Progenitor cell of endocrine pancreas (in vitro differentiated cells): ENCODE measurements around the gene RPS19BP1. TPM values are rescaled to one million over a fixed set of nuclear protein-coding genes. Genes with fewer than 3 reads are reported as not detected.

Source experiments
- DNase-seq: peaks from one replicate; pipeline ENCODE4 v3.0.0; 2021; ENCODE audit warnings: low spot score; ENCODE audit not compliant: unreplicated experiment
- H3K27ac Mint-ChIP-seq: 2 replicates; pipeline ENCODE4 v1.8.0; 2021; ENCODE audit warnings: mild to moderate bottlenecking, moderate library complexity, mixed read lengths
- H3K27me3 Mint-ChIP-seq: 2 replicates; pipeline ENCODE4 v1.8.0; 2021; ENCODE audit warnings: mixed read lengths
- H3K36me3 Mint-ChIP-seq: 2 replicates; pipeline ENCODE4 v1.8.0; 2022; ENCODE audit warnings: mixed read lengths; ENCODE audit not compliant: insufficient read depth
- H3K4me1 Mint-ChIP-seq: 2 replicates; pipeline ENCODE4 v1.8.0; 2021; ENCODE audit warnings: low read depth, mixed read lengths
- H3K4me3 Mint-ChIP-seq: 2 replicates; pipeline ENCODE4 v1.8.0; 2021; ENCODE audit warnings: low read depth, mild to moderate bottlenecking, moderate library complexity, mixed read lengths
- H3K9me3 Mint-ChIP-seq: 2 replicates; pipeline ENCODE4 v1.8.0; 2021; ENCODE audit warnings: low read depth, mixed read lengths
- total RNA-seq: library from RNA; stranded (reverse); gene quantifications from 2 replicates; pipeline ENCODE4 v1.2.1, GENCODE V29; 2021
- TF ChIP-seq, protein P1 (sequence below): fragments of 200-600 bp; sonication (generic); IDR thresholded peaks from one replicate; pipeline ENCODE4 v1.5.0; 2021; ENCODE audit warnings: antibody characterized with exemption, mild to moderate bottlenecking; ENCODE audit not compliant: unreplicated experiment

Gene RPS19BP1
- total RNA-seq, 1 donor from 2014 or later: 48.2 TPM

DNA sequence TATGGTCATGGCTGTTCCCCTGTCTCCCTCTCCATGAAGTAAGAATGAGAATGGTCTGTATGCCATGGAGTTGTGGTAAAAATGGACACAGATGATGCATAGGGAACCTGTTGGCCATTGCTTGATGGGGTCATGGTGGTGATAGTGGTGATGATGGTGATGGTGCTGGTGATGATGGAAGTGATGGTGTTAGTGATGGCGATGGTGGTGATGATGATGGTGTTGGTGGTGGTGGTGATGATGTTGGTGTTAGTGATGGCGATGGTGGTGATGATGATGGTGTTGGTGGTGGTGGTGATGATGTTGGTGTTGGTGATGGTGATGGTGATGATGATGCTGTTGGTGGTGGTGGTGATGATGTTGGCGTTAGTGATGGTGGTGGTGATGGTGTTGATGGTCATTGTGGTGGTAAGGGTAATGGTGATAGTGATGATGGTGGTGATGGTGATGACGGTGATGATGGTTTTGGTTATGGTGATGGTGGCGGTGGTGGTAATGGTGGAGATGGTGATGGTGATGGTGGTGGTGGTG, 32.9 kb upstream of the RPS19BP1 start:
- H3K27me3 Mint-ChIP-seq: peaks cover 14% of the 10 kb centered on the region

DNA sequence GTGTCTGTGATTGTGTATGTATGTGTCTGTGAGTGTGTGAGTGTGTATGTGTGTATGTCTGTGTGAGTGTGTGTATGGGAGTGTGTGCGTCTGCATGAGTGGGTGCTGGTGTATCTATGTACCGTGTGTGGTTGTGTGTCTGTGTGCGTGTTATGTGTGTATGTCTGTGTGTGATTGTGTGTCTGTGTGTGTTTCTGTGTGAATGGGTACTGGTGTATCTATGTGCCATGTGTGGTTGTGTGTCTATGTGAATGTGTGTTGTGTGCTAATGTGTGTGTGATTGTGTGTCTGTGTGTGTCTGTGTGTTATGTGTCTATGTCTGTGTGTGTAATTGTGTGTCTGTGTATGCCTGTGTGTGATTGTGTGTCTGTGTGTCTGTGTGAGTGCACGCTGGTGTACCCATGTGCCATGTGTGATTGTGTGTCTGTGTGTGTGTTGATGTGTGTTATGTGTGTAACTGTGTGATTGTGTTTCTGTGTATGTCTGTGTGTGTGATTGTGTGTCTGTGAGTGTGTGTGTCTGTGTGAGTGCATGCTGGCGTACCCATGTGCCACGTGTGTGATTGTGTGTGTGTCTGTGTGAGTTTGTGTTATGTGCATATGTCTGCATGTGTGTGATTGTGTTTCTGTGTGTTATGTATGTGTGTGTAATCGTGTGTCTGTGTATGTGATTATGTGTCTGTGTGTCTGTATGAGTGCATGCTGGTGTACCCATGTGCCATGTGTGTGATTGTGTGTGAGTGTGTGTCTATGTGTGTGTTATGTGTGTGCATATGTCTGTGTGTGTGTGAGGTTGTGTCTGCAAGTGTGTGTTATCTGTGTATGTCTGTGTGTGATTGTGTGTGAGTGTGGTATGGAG, 31.3 kb upstream of the RPS19BP1 start:
- Mint-ChIP-seq H3K4me1 (peaks cover 4% of the 10 kb centered on the region), H3K27ac (no peak overlapping the region), H3K36me3 (no peaks in the 10 kb centered on the region), H3K4me3 (no peak overlapping the region), H3K9me3 (no peaks in the 10 kb centered on the region), H3K27me3 (peaks cover 28% of the 10 kb centered on the region)
- TF ChIP-seq, protein P1, sequence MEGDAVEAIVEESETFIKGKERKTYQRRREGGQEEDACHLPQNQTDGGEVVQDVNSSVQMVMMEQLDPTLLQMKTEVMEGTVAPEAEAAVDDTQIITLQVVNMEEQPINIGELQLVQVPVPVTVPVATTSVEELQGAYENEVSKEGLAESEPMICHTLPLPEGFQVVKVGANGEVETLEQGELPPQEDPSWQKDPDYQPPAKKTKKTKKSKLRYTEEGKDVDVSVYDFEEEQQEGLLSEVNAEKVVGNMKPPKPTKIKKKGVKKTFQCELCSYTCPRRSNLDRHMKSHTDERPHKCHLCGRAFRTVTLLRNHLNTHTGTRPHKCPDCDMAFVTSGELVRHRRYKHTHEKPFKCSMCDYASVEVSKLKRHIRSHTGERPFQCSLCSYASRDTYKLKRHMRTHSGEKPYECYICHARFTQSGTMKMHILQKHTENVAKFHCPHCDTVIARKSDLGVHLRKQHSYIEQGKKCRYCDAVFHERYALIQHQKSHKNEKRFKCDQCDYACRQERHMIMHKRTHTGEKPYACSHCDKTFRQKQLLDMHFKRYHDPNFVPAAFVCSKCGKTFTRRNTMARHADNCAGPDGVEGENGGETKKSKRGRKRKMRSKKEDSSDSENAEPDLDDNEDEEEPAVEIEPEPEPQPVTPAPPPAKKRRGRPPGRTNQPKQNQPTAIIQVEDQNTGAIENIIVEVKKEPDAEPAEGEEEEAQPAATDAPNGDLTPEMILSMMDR: no peak
- DNase-seq: no peak

More for the DNA sequence above, 32.9 kb upstream of the RPS19BP1 start:
- H3K4me1 Mint-ChIP-seq: peaks cover 4% of the 10 kb centered on the region
- H3K9me3 Mint-ChIP-seq: no peaks in the 10 kb centered on the region
- no peak overlapping the region for H3K4me3 Mint-ChIP-seq
- DNase-seq: no peak
- H3K27ac Mint-ChIP-seq: no peak overlapping the region
- H3K36me3 Mint-ChIP-seq: no peaks in the 10 kb centered on the region
- TF ChIP-seq, protein P1: no peak

DNA sequence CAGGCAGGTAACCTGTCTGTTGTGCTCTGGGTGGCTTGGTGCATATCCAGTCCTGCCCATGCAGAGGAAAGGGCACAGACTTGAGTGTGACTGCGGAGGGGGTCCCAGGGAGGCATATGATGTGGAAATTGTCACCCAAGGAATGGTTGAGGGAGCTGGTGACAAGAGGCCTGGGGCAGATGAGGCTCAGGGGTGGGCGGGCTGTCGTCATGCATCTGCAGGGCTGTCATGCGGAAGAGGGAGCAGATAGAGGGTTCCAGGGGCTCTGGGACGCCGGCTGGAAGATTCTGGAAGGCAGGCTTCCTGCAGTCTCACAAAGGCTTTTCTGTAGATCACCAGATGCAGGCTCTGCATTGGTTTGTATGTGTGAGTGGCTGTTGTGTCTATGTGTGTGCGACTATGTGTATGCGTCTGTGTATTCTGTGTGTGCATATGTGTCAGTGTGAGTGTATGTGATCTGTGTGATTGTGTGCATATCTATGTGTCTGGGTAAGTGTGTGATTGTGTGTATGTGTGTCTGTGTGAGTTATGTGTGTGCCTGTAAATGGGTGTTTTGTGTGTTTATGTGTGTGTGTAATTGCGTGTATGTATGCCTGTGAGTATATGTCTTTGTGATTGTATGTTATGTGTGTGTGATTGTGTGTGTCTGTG, 30.4 kb upstream of the RPS19BP1 start:
- Mint-ChIP-seq H3K4me3 (no peak overlapping the region), H3K27ac (no peak overlapping the region), H3K9me3 (no peaks in the 10 kb centered on the region), H3K36me3 (no peaks in the 10 kb centered on the region), H3K4me1 (peaks cover 4% of the 10 kb centered on the region), H3K27me3 (peaks cover 34% of the 10 kb centered on the region)
- no peak for DNase-seq
- TF ChIP-seq, protein P1: no peak

DNA sequence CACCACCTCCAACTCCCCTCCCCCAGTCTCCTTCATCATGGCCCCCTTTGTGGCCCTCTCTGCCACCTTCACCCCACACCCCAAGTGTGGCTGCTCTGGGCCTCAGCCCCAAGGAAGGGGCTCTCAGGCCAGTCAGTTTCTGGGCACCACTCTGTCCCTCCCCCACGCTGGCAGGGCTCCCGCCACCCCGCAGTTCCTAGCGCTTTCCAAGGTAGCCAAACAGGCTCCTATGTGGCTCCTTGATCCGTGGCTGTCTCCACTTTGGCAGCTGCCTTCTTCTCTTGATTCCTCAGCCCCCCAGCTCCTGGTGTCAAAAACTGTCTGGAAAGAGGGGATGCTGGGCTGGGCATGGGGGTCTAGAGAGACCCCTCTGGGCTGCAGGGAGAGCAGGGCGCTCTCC, 27.6 kb upstream of the RPS19BP1 start:
- Mint-ChIP-seq H3K27ac (no peak overlapping the region), H3K4me3 (no peak overlapping the region)

More for the DNA sequence above, 27.6 kb upstream of the RPS19BP1 start:
- DNase-seq: no peak
- H3K27me3 Mint-ChIP-seq: peaks cover 56% of the 10 kb centered on the region
- no peaks in the 10 kb centered on the region for H3K36me3 Mint-ChIP-seq
- H3K9me3 Mint-ChIP-seq: no peaks in the 10 kb centered on the region
- TF ChIP-seq, protein P1: no peak
- H3K4me1 Mint-ChIP-seq: peaks cover 1% of the 10 kb centered on the region
